NK-92 (cell line): ENCODE results near the gene STXBP3.

Experiments
- DNase-seq: peaks from one replicate; lab custom pipeline; 2025; ENCODE audit not compliant: unreplicated experiment; lab: John Stamatoyannopoulos, UW

STXBP3 gene

DNA sequence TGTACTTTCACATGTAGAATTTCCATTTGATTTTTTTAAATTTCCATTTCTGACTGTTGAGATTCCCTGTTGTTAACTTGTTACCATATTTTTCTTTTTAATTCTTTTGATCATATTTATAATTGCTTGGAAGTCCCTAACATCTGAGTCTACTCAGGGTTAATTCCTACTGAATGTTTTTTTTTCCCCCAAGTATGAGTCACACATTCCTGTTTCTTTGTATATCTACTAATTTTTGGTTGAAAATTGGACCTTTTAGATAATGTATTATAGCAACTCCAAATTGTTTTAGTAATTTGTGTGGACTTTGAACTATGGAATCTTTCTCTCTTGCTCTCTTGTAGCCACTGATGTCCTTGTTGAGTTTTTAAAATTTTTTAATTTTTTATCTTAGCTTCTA lies 54.6 kb downstream of the STXBP3 start:
- DNase-seq, result no peak

DNA sequence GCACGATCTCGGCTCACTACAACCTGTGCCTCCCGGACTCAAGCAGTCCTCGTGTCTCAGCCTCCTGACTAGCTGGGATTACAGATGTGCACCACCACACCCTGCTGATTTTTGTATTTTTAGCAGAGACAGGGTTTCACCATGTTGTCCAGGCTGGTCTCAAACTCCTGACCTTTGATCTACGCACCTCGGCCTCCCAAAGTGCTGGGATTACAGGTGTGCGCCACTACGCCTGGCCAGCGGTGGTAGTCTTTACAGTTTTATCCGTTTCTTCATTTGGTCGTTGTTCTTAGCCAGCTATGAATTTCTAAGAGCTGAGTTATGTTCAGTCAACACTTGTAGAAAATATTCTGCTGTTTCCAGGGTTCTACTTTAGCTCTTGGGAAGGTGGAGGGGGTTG lies 57.1 kb downstream of the STXBP3 start:
- DNase-seq, result no peak

DNA sequence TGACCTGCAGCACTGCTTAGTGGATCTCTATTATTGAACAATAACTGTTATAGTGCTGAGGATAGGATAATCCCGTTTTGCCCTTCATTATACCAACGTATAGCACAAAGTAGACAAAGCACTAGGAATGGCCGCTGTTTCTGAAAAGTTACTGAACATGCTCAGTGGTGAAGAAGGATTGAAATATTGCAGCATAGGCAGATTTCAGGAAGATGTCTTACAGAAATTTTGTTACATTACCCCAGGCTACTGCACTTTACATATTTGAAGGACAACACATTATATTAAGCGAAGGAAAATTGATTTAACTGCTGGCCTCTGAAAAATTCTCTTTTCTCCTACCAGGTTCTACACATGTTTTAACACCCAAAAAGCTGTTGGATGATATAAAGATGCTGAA lies 62.0 kb downstream of the STXBP3 start:
- DNase-seq, result no peak

GRCh38 chr1:108811611-108812010 lies 65.1 kb downstream of the STXBP3 start:
- no peak for DNase-seq

GRCh38 chr1:108813326-108813725 lies 66.9 kb downstream of the STXBP3 start:
- DNase-seq, result no peak

- DNase-seq, result no peak
Measured at GRCh38 chr1:108814343-108815125, 68.1 kb downstream of the STXBP3 start.

DNA sequence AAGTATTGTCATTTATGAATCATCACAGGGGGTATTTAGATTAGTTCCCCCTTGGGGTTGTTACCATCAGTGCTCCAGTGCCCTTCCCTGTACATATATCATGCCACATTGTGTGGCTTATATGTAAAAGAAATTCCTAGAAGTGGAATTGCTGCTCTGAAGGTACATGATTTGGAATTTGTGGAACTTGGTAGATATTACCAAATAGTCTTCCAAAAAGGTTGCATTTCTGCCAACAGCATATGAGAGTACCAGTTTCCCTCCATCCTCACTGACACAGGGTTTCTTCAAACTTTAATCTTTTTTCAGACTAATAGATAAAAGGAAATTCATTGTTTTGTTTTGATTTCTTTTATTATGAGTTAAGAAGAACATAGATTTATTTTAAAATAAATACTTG lies 69.1 kb downstream of the STXBP3 start:
- DNase-seq, result no peak

GRCh38 chr1:108816049-108816893 lies 69.8 kb downstream of the STXBP3 start:
- DNase-seq, result no peak

DNA sequence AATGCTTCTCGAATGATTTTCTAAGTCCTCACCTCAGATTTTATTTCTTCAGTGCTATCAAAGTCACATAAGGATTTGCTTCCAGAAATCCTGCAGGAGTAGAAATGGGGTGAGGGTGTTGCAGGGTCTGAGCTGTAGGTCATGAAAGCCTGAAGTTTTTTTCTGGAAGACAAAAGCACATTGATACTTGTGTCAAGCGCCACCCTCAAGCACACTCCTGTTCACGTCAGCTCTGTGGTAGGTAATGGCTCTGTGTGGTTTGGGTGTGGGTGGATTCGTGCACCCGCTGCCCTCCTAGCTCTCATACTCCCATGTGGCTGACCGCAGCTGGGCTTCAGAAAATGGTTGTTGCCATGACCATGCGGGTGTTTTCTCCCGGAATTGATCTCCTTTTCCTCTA lies 70.5 kb downstream of the STXBP3 start:
- no peak for DNase-seq

DNA sequence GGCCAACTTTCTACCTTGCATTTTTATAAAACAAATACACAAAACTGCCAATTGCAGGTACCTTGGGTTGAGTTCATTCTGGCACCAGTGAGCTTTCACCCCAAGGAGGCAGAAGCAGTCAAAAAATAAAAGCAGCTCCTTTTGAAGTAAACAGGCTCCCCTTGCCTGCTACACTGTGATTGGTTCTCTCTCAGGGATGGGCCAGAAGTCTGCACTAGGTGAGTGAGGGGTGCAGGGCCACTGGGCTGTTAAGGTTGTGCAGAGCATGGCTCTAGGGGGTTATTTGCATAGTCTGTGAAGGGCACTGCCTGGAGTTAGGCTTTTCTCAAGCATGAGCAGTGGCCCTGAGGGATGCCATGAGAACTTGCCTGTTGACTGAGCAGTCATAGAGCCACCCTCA lies 71.3 kb downstream of the STXBP3 start:
- no peak for DNase-seq

GRCh38 chr1:108819878-108820277 lies 73.4 kb downstream of the STXBP3 start:
- DNase-seq, result no peak

- DNase-seq, result no peak
Measured at GRCh38 chr1:108823632-108824031, 77.2 kb downstream of the STXBP3 start.

DNA sequence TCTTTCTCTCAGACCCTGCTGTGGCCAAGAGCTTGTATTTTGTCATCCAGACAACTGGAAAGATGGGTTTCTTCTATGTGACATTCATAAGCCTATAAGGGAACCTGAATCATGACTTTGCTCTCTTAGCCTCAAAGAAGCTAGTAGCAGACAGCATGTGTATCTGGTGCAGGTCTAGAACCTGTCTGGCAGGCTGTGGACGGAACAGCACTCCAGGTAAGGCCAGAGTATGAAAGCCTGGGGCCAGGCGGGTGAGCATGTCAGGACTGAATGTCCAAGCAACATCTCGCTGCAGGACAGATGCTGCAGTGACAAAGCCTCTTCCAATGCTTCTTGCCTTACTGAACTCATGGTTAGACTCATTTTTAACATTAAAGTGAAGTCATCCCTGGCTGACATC lies 77.6 kb downstream of the STXBP3 start:
- DNase-seq, result no peak

- DNase-seq, result no peak
Measured at GRCh38 chr1:108826081-108826635, 79.7 kb downstream of the STXBP3 start.

DNA sequence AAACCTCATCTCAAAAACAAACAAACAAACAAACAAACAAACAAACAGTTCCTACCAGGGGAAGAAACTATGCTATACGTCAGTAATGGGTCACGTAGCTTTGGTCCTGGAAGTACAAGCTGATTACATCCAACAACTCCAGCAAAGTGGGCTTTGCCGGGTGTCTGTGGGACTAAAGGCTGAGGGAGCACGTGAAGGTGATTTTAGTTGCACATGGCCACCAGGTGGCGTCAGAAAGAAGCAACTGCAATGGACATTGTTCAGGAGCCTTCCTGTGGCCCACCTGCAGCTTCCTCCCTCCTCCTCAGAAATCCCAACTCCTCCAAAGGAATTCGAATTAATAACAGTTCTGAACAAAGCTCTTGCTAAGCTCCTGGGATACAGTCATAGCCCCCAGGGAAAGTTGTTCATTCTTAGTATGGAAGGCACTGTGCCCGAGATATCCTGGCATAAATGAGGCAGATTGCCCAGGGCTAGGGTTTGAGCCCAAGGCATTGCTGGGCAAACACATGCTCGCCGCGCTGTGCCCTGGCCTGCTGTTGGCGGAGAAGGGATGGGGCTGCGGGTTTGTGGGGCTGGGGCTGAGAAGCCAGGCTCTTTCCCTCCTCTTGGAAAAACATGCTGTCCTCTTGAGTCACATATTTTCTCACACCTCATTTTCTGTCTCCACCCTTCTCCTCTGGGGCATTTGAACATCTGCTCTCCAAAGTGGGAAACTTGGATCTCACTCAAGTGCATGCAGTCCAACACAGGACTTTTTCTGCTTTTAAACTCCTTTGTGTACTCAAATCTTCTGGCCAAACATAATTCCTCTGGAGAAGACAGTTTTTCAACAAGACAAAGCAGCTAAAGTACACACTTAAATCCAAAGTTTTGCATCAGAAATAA lies 81.8 kb downstream of the STXBP3 start:
- peak; percentile 12 for DNase-seq

GRCh38 chr1:108829498-108829916 lies 83.0 kb downstream of the STXBP3 start:
- DNase-seq, result no peak

GRCh38 chr1:108830119-108831008 lies 83.9 kb downstream of the STXBP3 start:
- DNase-seq, result no peak

GRCh38 chr1:108831225-108831624 lies 84.8 kb downstream of the STXBP3 start:
- DNase-seq, result no peak

GRCh38 chr1:108832929-108833328 lies 86.5 kb downstream of the STXBP3 start:
- no peak for DNase-seq

DNA sequence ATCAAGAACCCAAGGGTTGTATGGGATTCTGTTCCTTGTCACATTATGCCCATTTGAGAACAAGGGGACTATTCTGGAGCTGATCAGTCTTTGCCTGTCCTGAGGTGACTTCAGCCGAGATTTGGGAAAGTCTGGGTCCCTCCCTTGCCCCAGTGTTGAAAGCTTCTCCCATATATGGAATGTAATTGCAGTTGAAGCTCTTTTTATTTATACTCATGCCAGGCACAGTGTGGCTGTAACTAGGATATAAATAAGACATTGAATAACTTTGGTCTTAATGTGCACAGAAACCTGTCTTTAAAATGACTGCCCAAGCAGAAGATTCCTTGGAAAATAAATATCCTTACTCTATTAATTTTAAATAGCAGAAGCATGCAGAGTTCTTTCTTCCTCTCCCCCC lies 95.2 kb downstream of the STXBP3 start:
- no peak for DNase-seq
